HepG2 (cell line): ENCODE measurements around the gene NKD1. TPM values are rescaled to one million over a fixed set of nuclear protein-coding genes. Genes with fewer than 3 reads are reported as not detected.

ENCODE experiments used
- ASH2L ChIP-seq: fragments of 300-600, 200-600 bp; sonication (generic); IDR thresholded peaks from 2 replicates; pipeline ENCODE4 v1.7.0; 2017; ENCODE audit warnings: low read depth, mild to moderate bottlenecking, moderate library complexity, mixed read lengths, low read length; ENCODE audit not compliant: insufficient read length
- CTCF ChIP-seq: sonication (generic); formaldehyde crosslinking; IDR thresholded peaks from 2 replicates; pipeline ENCODE4 v1.5.0; 2020; ENCODE audit warnings: mild to moderate bottlenecking, missing genetic modification reagents, moderate library complexity
- DDIT3 ChIP-seq: sonication (generic); formaldehyde crosslinking; IDR thresholded peaks from 2 replicates; pipeline ENCODE4 v1.4.0; 2020; ENCODE audit warnings: mild to moderate bottlenecking, missing genetic modification reagents
- ISL2 ChIP-seq: sonication (generic); formaldehyde crosslinking; IDR thresholded peaks from 2 replicates; pipeline ENCODE4 v1.5.0; 2020; ENCODE audit warnings: missing genetic modification reagents
- LRRFIP1 ChIP-seq: sonication (generic); formaldehyde crosslinking; conservative IDR thresholded peaks from 2 replicates; pipeline ENCODE4 v1.4.0; 2020; ENCODE audit warnings: missing genetic modification reagents
- SMAD1 ChIP-seq: sonication (generic); formaldehyde crosslinking; IDR thresholded peaks from 2 replicates; pipeline ENCODE4 v1.4.0; 2020; ENCODE audit warnings: missing genetic modification reagents, low read depth, mild to moderate bottlenecking, borderline replicate concordance
- STAT5B ChIP-seq: sonication (generic); formaldehyde crosslinking; IDR thresholded peaks from 2 replicates; pipeline ENCODE4 v1.4.0; 2020; ENCODE audit warnings: missing genetic modification reagents
- STAT6 ChIP-seq: sonication (generic); formaldehyde crosslinking; IDR thresholded peaks from 2 replicates; pipeline ENCODE4 v1.4.0; 2020; ENCODE audit warnings: missing genetic modification reagents, mild to moderate bottlenecking, borderline replicate concordance
- TAF15 ChIP-seq: fragments of 200-400 bp; formaldehyde crosslinking; IDR thresholded peaks from one replicate; pipeline ENCODE4 v1.6.1; 2018; ENCODE audit warnings: mild to moderate bottlenecking, low read depth, low read length; ENCODE audit not compliant: poor library complexity, severe bottlenecking
- ZMYM3 ChIP-seq: sonication (generic); formaldehyde crosslinking; IDR thresholded peaks from 2 replicates; pipeline ENCODE4 v1.5.1; 2020; ENCODE audit warnings: mild to moderate bottlenecking, missing genetic modification reagents
- ZNF17 ChIP-seq: sonication (generic); formaldehyde crosslinking; IDR thresholded peaks from 2 replicates; pipeline ENCODE4 v1.5.0; 2020; ENCODE audit warnings: mild to moderate bottlenecking, missing genetic modification reagents
- ZNF407 ChIP-seq: sonication (generic); formaldehyde crosslinking; IDR thresholded peaks from one replicate; pipeline ENCODE4 v1.5.1; 2020; ENCODE audit warnings: mild to moderate bottlenecking, missing genetic modification reagents; ENCODE audit errors: not compliant biosample characterization
- ZNF598 ChIP-seq: sonication (generic); formaldehyde crosslinking; IDR thresholded peaks from 2 replicates; pipeline ENCODE4 v1.5.1; 2020; ENCODE audit warnings: mild to moderate bottlenecking, missing genetic modification reagents, borderline replicate concordance
- ZSCAN31 ChIP-seq: sonication (generic); formaldehyde crosslinking; IDR thresholded peaks from 2 replicates; pipeline ENCODE4 v1.5.0; 2020; ENCODE audit warnings: low read depth, mild to moderate bottlenecking, missing genetic modification reagents
- polyA plus RNA-seq, 8 experiments: library from polyadenylated mRNA; depleted of rRNA in 3 of 8; stranded (reverse) in 7 of 8; unstranded in 1 of 8; fragments of >200 nt; fragmentation: Illumina TruSeq in 4 of 8; extraction: Trizol in 4 of 8; gene quantifications; 2 replicates each; pipeline versions ENCODE4 v1.2.1 to v1.2.3, GENCODE V29; 2011 to 2016; ENCODE audit warnings: low read depth in 4 of 8, missing spikeins in 1 of 8, mixed read lengths in 1 of 8; ENCODE audit not compliant: insufficient read depth in 1 of 8
- total RNA-seq, 5 experiments: library from RNA; depleted of rRNA; stranded (reverse); fragments of >200 nt; fragmentation: Illumina TruSeq; extraction: Trizol; gene quantifications; 2 replicates each; pipeline ENCODE4 v1.2.3, GENCODE V29; 2016; ENCODE audit warnings: low read depth in 1 of 5

NKD1 gene
- total and polyA plus RNA-seq, 2 of the 13 experiments (the other 11 are each of a cell fraction or from before 2014, with no cell fraction given) = 70.4 to 121 TPM

- TF ChIP-seq STAT6 (CRISPR knock-in tag) = no peak
- TF ChIP-seq ZMYM3 (CRISPR knock-in tag) = no peak
- TF ChIP-seq DDIT3 = no peak
- no peak for TF ChIP-seq ZNF407 (CRISPR knock-in tag)
- no peak for TF ChIP-seq TAF15
- TF ChIP-seq STAT5B (CRISPR knock-in tag) = no peak
- no peak for TF ChIP-seq ZNF17
- TF ChIP-seq SMAD1 (CRISPR knock-in tag) = no peak
- no peak for TF ChIP-seq ZSCAN31 (CRISPR knock-in tag)
- no peak for TF ChIP-seq ISL2
- no peak for TF ChIP-seq LRRFIP1
- TF ChIP-seq ASH2L = peak; percentile 30
- no peak for TF ChIP-seq CTCF (CRISPR knock-in tag)
- TF ChIP-seq ZNF598 = no peak
Measured at GRCh38 chr16:50696126-50696525, 147.9 kb downstream of the NKD1 start (continued).
